Smooth muscle cell (in vitro differentiated cells): ENCODE measurements around the gene E4F1. TPM values are rescaled to one million over a fixed set of nuclear protein-coding genes. Genes with fewer than 3 reads are reported as not detected.

Source experiments
- DNase-seq: peaks from one replicate; lab custom pipeline; 2025; ENCODE audit not compliant: unreplicated experiment; lab: John Stamatoyannopoulos, UW
- H2AFZ ChIP-seq: fragments of 200-600 bp; sonication (generic); 2 replicates; pipeline ENCODE4 v1.6.0; 2016; ENCODE audit warnings: antibody characterized with exemption, low read depth, mild to moderate bottlenecking
- H3F3A ChIP-seq: fragments of 200-600 bp; sonication (generic); 2 replicates; pipeline ENCODE4 v1.6.0; 2017; ENCODE audit warnings: antibody characterized with exemption, low read depth
- H3K27ac ChIP-seq: fragments of 200-600 bp; sonication (generic); 2 replicates; pipeline ENCODE4 v1.5.1; 2016; ENCODE audit warnings: low read depth, mild to moderate bottlenecking
- H3K27me3 ChIP-seq: fragments of 200-600 bp; sonication (generic); 2 replicates; pipeline ENCODE4 v1.6.1; 2016; ENCODE audit warnings: low read depth, mild to moderate bottlenecking
- H3K36me3 ChIP-seq: fragments of 200-600 bp; sonication (generic); 2 replicates; pipeline ENCODE4 v1.5.1; 2016; ENCODE audit warnings: low read depth
- H3K4me1 ChIP-seq: fragments of 200-600 bp; sonication (generic); 2 replicates; pipeline ENCODE4 v1.5.1; 2016; ENCODE audit warnings: low read depth
- H3K4me2 ChIP-seq: fragments of 200-600 bp; sonication (generic); 2 replicates; pipeline ENCODE4 v1.6.0; 2016; ENCODE audit warnings: mild to moderate bottlenecking
- H3K4me3 ChIP-seq: fragments of 200-600 bp; sonication (generic); 2 replicates; pipeline ENCODE4 v1.5.1; 2016; ENCODE audit warnings: mild to moderate bottlenecking
- H3K79me2 ChIP-seq: fragments of 200-600 bp; sonication (generic); 2 replicates; pipeline ENCODE4 v1.6.0; 2016; ENCODE audit warnings: low read depth, mild to moderate bottlenecking
- H3K9ac ChIP-seq: fragments of 200-600 bp; sonication (generic); 2 replicates; pipeline ENCODE4 v1.6.0; 2016; ENCODE audit warnings: low read depth
- H3K9me3 ChIP-seq: fragments of 200-600 bp; sonication (generic); replicated peaks from 2 replicates; pipeline ENCODE4 v1.5.1; 2016; ENCODE audit warnings: low read depth
- H4K20me1 ChIP-seq: fragments of 200-600 bp; sonication (generic); 2 replicates; pipeline ENCODE4 v1.6.0; 2016; ENCODE audit warnings: low read depth
- WGBS: methylation state at CpG from one replicate; pipeline ENCODE4 v1.1.7; 2016; ENCODE audit warnings: low lambda C conversion rate; 5-methylcytosine and 5-hydroxymethylcytosine counted together
- polyA plus RNA-seq: library from polyadenylated mRNA; unstranded; fragments of >200 nt; fragmentation: Nextera tagmentation; extraction: Ambion mirVana; gene quantifications from 2 replicates; pipeline ENCODE4 v1.2.1, GENCODE V29; 2016
- total RNA-seq: library from RNA; depleted of rRNA; stranded (reverse); fragments of >200 nt; gene quantifications from 2 replicates; pipeline ENCODE4 v1.2.3, GENCODE V29; 2014
- TF ChIP-seq, protein P1 (sequence below): fragments of 200-600 bp; sonication (generic); IDR thresholded peaks from 2 replicates; pipeline ENCODE4 v1.5.1; 2017; ENCODE audit warnings: borderline replicate concordance, mild to moderate bottlenecking, antibody characterized with exemption; ENCODE audit not compliant: insufficient read depth, poor library complexity, severe bottlenecking

Gene E4F1
- total and polyA plus RNA-seq, 2 experiments from 2014 or later = 12.1 to 22.4 TPM

- H3K79me2 ChIP-seq = no peaks in the 10 kb centered on the region
- WGBS = 9% methylated on average over 53 of the region's 64 CpGs
Observed at GRCh38 chr16:2236337-2237101, 13.1 kb downstream of the E4F1 start, which contains the start of gene DNASE1L2. TSS of gene DNASE1L2 (plus strand) at chr16:2236444. CDS start at chr16:2236817, 373 bp downstream.

GRCh38 chr16:2237102-2237482, 13.7 kb downstream of the E4F1 start:
- Histone ChIP-seq H3K4me3 (peak overlapping the region; percentile 42), H3K4me1 (peaks cover 17% of the 10 kb centered on the region), H2AFZ (no peak overlapping the region), H3K36me3 (no peaks in the 10 kb centered on the region), H3F3A (peaks cover 7% of the 10 kb centered on the region), H3K9me3 (no peaks in the 10 kb centered on the region), H3K27me3 (peaks cover 23% of the 10 kb centered on the region), H3K79me2 (no peaks in the 10 kb centered on the region), H3K27ac (no peak overlapping the region), H3K4me2 (peak overlapping the region; percentile 93), H4K20me1 (peaks cover 38% of the 10 kb centered on the region), H3K9ac (no peak overlapping the region)
- TF ChIP-seq, protein P1, sequence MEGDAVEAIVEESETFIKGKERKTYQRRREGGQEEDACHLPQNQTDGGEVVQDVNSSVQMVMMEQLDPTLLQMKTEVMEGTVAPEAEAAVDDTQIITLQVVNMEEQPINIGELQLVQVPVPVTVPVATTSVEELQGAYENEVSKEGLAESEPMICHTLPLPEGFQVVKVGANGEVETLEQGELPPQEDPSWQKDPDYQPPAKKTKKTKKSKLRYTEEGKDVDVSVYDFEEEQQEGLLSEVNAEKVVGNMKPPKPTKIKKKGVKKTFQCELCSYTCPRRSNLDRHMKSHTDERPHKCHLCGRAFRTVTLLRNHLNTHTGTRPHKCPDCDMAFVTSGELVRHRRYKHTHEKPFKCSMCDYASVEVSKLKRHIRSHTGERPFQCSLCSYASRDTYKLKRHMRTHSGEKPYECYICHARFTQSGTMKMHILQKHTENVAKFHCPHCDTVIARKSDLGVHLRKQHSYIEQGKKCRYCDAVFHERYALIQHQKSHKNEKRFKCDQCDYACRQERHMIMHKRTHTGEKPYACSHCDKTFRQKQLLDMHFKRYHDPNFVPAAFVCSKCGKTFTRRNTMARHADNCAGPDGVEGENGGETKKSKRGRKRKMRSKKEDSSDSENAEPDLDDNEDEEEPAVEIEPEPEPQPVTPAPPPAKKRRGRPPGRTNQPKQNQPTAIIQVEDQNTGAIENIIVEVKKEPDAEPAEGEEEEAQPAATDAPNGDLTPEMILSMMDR = no peak
- 7% methylated on average over 19 of the region's 40 CpGs for WGBS
- no peak for DNase-seq

More at GRCh38 chr16:2236337-2237101, 13.1 kb downstream of the E4F1 start, which contains the start of gene DNASE1L2:
- Histone ChIP-seq H3K4me3 (peak within 1 kb of the TSS; percentile 42), H3K4me1 (peaks cover 17% of the 10 kb centered on the region), H3K4me2 (peak within 1 kb of the TSS; percentile 93), H3F3A (peaks cover 7% of the 10 kb centered on the region), H2AFZ (no peak within 1 kb of the TSS), H3K36me3 (no peaks in the 10 kb centered on the region), H3K27ac (no peak within 1 kb of the TSS), H3K9ac (no peak within 1 kb of the TSS), H3K27me3 (peaks cover 23% of the 10 kb centered on the region), H3K9me3 (no peaks in the 10 kb centered on the region), H4K20me1 (peaks cover 41% of the 10 kb centered on the region)
- no peak for DNase-seq
- TF ChIP-seq, protein P1 = no peak

DNA sequence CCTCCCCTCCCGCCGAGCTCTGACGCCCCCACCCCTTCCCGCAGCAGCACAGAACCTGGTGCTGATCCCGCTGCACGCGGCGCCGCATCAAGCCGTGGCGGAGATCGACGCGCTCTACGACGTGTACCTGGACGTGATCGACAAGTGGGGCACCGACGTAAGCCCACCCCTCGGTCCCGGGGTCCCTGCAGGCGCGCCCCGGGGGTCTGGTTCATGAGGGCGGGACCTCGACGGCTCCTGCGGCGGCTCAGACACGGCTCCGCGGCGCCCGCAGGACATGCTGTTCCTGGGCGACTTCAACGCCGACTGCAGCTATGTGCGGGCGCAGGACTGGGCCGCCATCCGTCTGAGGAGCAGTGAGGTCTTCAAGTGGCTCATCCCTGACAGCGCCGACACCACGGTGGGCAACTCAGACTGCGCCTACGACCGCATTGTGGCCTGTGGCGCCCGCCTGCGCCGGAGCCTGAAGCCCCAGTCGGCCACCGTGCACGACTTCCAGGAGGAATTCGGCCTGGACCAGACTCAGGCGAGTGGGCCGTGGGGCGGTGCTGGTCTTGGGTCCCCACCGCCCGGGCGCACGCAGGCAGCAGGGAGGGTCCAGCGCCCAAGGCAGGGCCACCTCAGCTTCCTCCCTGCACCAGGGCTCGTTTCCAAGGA, 14.2 kb downstream of the E4F1 start:
- peak overlapping the region; percentile 93 for H3K4me2 ChIP-seq
- H2AFZ ChIP-seq = no peak overlapping the region
- peaks cover 38% of the 10 kb centered on the region for H4K20me1 ChIP-seq
- TF ChIP-seq, protein P1 = no peak
- no peak overlapping the region for H3K27ac ChIP-seq
- no peaks in the 10 kb centered on the region for H3K79me2 ChIP-seq
- peak overlapping the region; percentile 42 for H3K4me3 ChIP-seq
- H3K4me1 ChIP-seq = peaks cover 17% of the 10 kb centered on the region
- DNase-seq = no peak
- H3F3A ChIP-seq = peaks cover 7% of the 10 kb centered on the region
- H3K9me3 ChIP-seq = no peaks in the 10 kb centered on the region
- H3K9ac ChIP-seq = no peak overlapping the region
- whole genome bisulfite sequencing = 23% methylated on average over 63 of the region's 65 CpGs
- H3K27me3 ChIP-seq = peaks cover 23% of the 10 kb centered on the region
- no peaks in the 10 kb centered on the region for H3K36me3 ChIP-seq
